Left cardiac atrium (tissue), 4 donors: ENCODE data around the gene JAK3. TPM values are rescaled to one million over a fixed set of nuclear protein-coding genes. Genes with fewer than 3 reads are reported as not detected.
"Not testable (repeated sequence)": the region's sequence is repeated elsewhere in the genome, so short reads cannot be mapped to it uniquely, and the experiment has no call there.

Experiments
- ATAC-seq, 2 donors: fragments of 200-7000 bp; cut with Tn5 transposase; one replicate each; pipeline ENCODE4 v1.9.1; 2020; ENCODE audit warnings: mild to moderate bottlenecking in 2 of 2, moderate library complexity in 2 of 2
- DNase-seq: peaks from one replicate; pipeline ENCODE4 v3.0.0-alpha.2; 2020
- intact Hi-C, 2 donors: fragments of 100-400 bp; cut with DNase I; formaldehyde crosslinking; loops; one replicate each; pipeline versions ENCODE4 v1.14.1 to v1.15.1; 2022 to 2023
- long read RNA-seq: library from polyadenylated mRNA; unstranded; transcript quantifications from one replicate; pipeline ENCODE4 v2.0.0, GENCODE V29; 2021
- total RNA-seq, 2 donors: library from RNA; stranded (reverse); fragmentation: NEBNext Ultra II Directional; extraction: Animal tissue kit (Norgen Biotek cat#: 25700); gene quantifications; one replicate each; pipeline ENCODE4 v1.2.1, GENCODE V29; 2021
- donor health status: DM: no; HTN: yes; CAD: no.
- donor health status: DM: no; HTN: yes; CAD: no; lungs with severe emphysema.
- donor health status: DM: yes; HTN: yes; CAD: no.
- donor health status: Dilated cardiomyopathy.

The JAK3 gene
- total RNA-seq: 1 to 10 TPM; 4.2 to 7.0 TPM
- long read RNA-seq, partial matches to known transcripts: 2 of 2 reads
- long read RNA-seq, other reads (novel, unspliced or antisense): 0 of 2 reads

GRCh38 chr19:17847538-17848366 lies at the start of gene JAK3:
Gene JAK3, minus strand, starts transcription at chr19:17847982. Its CDS starts 3,565 bp downstream, at chr19:17844417.
- peak; percentile 81 for DNase-seq
- intact Hi-C loops: no loop called here
- ATAC-seq: peak; percentile 70 to 77

GRCh38 chr19:17893766-17894165 lies 46.0 kb upstream of the JAK3 start:
- ATAC-seq: no peak
- intact Hi-C loops: no loop called here

GRCh38 chr19:17889609-17890214 lies 41.9 kb upstream of the JAK3 start:
- ATAC-seq (peak in 1 of 2 donors; percentile 59), DNase-seq (no peak)
- intact Hi-C loops: no loop called here

More at GRCh38 chr19:17893766-17894165, 46.0 kb upstream of the JAK3 start:
- DNase-seq: no peak

GRCh38 chr19:17888260-17888659 lies 40.5 kb upstream of the JAK3 start:
- intact Hi-C loops: no loop called here

GRCh38 chr19:17887221-17887620 lies 39.4 kb upstream of the JAK3 start:
- intact Hi-C loops, DNase-seq, ATAC-seq: not testable (repeated sequence)

More at GRCh38 chr19:17888260-17888659, 40.5 kb upstream of the JAK3 start:
- DNase-seq: no peak
- no peak for ATAC-seq

GRCh38 chr19:17886515-17886914 lies 38.7 kb upstream of the JAK3 start:
- no peak for ATAC-seq
- intact Hi-C loops: no loop called here

GRCh38 chr19:17883627-17884410 lies 36.0 kb upstream of the JAK3 start:
- no peak for ATAC-seq
- intact Hi-C loops: no loop called here
- no peak for DNase-seq

More at GRCh38 chr19:17886515-17886914, 38.7 kb upstream of the JAK3 start:
- no peak for DNase-seq

- intact Hi-C loops: no loop called here
- ATAC-seq: no peak
- DNase-seq: no peak
These were observed 33.9 kb upstream of the JAK3 start for GRCh38 chr19:17881701-17882100.

- intact Hi-C loops: no loop called here
- DNase-seq: no peak
- ATAC-seq: no peak
These were observed 31.7 kb upstream of the JAK3 start for GRCh38 chr19:17879466-17879865.

GRCh38 chr19:17877696-17878095 lies 29.9 kb upstream of the JAK3 start:
- no peak for DNase-seq
- intact Hi-C loops: no loop called here
- ATAC-seq: no peak

GRCh38 chr19:17874758-17875135 lies 27.0 kb upstream of the JAK3 start:
- ATAC-seq: no peak
- DNase-seq: no peak
- intact Hi-C loops: loop anchor here in 1 of 2 donors (5.0 kb wide), 1 partner anchor 123 kb away; no protein-coding TSS in a partner anchor

- intact Hi-C loops: loop anchor here in 1 of 2 donors (5.0 kb wide), 1 partner anchor 123 kb away; no protein-coding TSS in a partner anchor
- ATAC-seq (peak; percentile 36 to 62), DNase-seq (peak; percentile 43)
These were observed 26.3 kb upstream of the JAK3 start for GRCh38 chr19:17873786-17874757.

GRCh38 chr19:17872251-17873001 lies 24.6 kb upstream of the JAK3 start:
- ATAC-seq: no peak
- no peak for DNase-seq
- intact Hi-C loops: loop anchor here in 1 of 2 donors (5.0 kb wide), 1 partner anchor 125 kb away; no protein-coding TSS in a partner anchor

- ATAC-seq (no peak), DNase-seq (no peak)
- intact Hi-C loops: loop anchor here in 1 of 2 donors (5.0 kb wide), 1 partner anchor 125 kb away; no protein-coding TSS in a partner anchor
These were observed 24.1 kb upstream of the JAK3 start, which contains the start of gene SLC5A5 for GRCh38 chr19:17871878-17872250. Gene SLC5A5, plus strand, starts transcription at chr19:17871945. Its CDS starts 375 bp downstream, at chr19:17872320.

GRCh38 chr19:17871032-17871877 lies 23.5 kb upstream of the JAK3 start:
- DNase-seq (no peak), ATAC-seq (no peak)
- intact Hi-C loops: loop anchor here in 1 of 2 donors (5.0 kb wide), 1 partner anchor 126 kb away; no protein-coding TSS in a partner anchor

GRCh38 chr19:17869114-17869608 lies 21.4 kb upstream of the JAK3 start:
- no peak for DNase-seq
- intact Hi-C loops: no loop called here
- no peak for ATAC-seq
